Measurements from ENCODE around the gene CCL17.
"Not testable (repeated sequence)": the region's sequence is repeated elsewhere in the genome, so short reads cannot be mapped to it uniquely, and the experiment has no call there.

The CCL17 gene

DNA sequence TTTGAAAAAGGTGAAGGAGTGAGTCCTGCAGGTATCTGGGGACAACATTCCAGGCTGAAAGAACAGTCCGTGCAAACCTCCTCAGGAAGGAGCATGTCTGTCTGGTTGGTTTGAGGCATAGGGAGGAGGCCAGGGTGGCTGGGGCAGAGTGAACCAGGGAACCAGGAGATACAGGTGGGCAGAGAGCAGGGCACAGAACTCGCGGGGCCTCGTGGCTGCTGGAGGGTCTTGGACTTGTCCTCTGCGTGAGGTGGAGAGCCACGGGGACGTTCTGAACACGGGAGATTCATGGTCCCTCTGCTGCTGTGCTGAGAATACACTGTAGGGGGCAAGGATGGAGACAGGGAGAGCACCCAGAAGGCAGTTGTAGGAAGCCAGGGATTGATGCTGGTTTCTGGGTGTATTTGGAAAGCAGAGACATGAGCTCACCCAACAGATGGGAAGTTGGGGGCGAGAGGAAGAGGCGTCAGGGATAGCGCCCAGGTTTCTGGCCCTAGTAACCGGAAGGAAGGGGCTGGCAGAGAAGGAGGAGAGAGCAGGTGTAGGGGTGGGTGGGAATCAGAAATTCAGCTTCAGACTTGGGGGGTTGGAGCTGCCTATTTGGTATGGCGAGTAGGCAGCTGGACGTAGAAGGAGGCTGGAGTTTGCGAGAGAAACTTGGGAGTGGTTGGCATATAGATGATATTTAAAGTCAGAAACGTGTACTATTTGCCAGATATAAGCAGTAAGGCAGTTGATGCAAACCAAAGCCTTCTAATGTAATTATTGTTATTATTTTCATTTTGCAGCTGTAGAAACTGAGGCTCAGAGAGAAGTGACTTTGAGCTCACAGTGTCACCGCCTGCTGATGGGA, at the start of gene CCL17:
CCL17 (plus strand) TSS at position 803 of the 853 bp plus-strand sequence. CDS start 9,166 bp downstream, outside the sequence.
- DNase-seq (ENCODE audit: low read depth), result no peak

DNA sequence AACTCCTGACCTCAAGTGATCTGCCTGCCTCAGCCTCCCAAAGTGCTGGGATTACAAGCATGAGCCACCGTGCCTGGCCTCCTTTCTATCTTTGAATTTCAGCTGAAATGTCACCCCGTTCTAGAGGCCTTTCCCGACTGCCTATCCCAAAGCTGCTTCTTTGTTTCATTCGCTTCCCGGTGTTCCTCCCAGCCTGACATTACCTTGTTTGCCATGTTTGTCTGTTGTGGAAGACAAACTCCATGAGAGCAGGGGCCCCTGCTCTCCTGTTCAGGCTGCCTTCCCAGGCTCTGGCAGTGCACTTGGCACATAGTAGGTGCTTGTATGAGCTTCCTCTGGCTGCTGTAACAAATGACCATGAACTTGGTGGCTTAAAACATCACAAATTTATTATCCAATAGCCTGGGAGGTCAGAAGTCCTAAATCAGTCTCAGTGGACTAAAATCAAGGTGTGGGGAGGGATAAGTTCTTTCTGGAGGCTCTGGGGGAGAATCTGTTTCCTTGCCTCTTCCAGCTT, 48.6 kb upstream of the CCL17 start:
- no peak for DNase-seq (ENCODE audit: low read depth)

DNA sequence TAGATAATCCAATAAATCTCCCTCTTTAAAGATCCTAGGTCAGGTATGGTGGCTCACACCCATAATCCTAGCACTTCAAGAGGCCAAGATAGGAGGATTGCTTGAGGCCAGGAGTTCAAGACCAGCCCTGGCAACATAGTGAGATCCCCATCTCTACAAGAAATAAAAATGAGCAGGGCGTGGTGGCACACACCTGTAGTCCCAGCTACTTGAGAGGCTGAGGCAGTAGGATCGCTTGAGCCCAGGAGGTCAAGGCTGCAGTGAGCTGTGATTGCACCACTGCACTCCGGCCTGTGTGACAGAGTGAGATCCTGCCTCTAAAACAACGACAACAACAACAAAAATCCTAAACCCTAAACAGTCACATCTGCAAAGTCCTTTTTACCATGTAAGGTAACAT, 48.0 kb upstream of the CCL17 start:
- DNase-seq (ENCODE audit: low read depth), result no peak

DNA sequence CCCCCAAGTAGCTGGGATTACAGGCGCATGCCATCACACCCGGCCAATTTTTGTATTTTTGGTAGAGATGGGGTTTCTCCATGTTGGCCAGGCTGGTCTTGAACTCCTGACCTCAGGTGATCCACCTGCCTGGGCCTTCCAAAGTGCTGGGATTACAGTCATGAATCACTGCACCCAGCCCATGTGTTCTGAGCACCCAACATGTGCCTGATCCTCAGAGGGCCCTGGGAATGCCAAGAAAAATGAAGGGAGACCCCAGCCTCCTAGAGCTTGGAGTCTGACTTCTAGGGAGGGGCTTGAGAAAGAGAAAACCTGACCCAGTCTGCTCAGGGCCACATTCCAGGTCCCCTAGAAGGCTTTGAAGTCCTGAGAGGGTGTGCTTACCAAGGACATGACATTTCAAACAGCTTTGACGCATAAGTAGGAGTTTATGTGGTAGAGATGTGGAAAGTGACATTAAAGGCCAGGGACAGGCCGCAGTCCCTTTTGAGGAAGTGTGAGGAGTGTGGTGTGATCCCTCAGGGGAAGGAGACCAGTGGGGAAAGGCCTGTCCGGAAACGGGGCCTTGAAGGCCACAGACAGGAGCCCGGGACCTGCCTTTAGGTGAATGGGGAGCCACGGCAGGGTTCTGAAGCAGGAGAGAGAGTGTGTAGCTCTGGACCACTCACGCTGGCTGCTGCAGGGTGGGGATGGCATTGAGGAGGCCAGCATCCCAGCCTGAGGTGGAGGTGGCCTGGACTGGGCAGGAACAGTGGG, 47.1 kb upstream of the CCL17 start:
- no peak for DNase-seq (ENCODE audit: low read depth)

DNA sequence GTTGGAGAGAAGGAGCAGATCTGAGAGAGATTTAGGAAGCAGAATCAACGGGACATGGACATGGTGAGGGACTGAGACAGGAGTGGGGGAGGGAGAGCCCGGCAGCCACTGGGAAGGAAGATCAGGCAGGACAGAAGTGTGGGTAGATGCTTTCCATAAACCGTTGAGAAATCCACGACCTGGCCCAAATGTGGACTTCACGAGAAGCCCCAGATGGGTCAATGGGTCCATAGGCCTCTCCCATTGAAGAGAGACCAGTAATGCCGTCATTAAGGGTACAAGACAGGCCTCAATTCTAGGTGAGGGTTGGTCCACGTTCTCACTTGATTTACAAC, 46.5 kb upstream of the CCL17 start:
- DNase-seq (ENCODE audit: low read depth), result no peak

DNA sequence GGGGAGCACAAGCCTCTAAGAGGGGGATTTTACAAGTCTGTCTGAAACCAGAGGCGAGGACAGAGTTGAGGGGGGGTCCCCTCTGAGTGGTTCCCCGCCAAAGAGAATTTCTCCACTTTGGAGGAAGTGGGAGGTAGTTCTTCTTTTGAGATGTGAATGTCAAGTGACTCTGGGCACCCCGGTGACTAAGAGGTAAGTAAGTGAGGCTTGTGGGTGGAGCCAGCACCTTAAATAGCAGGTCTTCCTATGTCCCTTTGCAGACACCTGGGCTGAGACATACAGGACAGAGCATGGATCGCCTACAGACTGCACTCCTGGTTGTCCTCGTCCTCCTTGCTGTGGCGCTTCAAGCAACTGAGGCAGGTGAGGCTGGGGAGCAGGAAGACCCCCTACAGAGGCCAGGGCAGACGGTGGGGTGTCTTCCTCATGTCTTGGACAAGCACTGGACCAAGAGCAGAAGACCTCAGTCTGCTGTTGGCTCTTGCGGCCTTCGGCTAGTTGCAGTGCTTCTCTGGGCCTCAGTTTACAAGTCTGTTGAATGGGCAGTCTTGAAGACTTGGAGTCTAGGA, 46.0 kb upstream of the CCL17 start, which contains the start of gene CCL22:
CCL22 (plus strand) TSS at position 257 of the 569 bp plus-strand sequence; CDS start at position 291, 34 bp downstream.
- DNase-seq (ENCODE audit: low read depth), result no peak

DNA sequence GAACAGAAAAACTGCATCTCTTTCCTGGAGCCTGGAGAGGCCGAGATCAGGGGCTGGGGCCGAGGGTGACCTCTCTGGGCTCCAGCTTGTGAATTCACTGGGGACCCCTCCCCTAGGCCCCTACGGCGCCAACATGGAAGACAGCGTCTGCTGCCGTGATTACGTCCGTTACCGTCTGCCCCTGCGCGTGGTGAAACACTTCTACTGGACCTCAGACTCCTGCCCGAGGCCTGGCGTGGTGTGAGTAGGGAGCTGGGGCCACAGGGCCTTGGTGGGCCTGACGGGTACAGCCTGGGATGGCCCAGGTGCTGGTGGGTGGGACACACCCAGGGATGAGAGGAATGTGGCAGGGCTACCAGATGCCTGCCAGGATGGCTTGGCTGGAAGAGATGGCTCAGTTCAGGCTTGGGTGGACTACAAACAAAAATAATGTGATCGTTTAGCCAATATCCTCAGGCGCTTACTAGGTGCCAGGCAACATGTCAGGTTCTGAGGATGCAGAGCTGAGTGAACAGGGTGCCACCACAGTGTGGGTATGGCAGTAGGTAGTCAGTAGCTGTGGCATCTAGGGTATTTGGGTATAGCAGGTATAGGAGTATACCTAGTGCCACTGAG, 44.1 kb upstream of the CCL17 start:
- no peak for DNase-seq (ENCODE audit: low read depth)

DNA sequence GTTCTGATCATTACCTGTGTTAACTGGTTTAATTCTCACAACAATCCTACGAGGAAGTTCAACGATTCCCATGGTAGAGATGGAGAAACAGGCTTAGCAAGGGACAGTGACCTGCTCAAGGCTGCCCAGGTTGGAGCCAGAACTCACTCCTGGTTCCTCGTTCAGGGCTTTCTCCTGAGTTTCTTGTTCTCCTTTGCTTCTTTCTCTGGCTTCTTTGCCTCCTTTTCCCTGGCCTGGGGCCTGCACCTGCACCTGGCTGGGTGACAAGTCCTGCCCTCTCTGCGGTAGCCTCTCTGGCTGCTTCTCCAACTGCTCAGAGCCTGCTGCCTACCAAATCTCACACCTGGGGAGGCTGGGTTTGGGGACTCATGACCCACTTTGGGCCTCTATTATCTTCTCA, 43.2 kb upstream of the CCL17 start:
- DNase-seq (ENCODE audit: low read depth), result no peak

DNA sequence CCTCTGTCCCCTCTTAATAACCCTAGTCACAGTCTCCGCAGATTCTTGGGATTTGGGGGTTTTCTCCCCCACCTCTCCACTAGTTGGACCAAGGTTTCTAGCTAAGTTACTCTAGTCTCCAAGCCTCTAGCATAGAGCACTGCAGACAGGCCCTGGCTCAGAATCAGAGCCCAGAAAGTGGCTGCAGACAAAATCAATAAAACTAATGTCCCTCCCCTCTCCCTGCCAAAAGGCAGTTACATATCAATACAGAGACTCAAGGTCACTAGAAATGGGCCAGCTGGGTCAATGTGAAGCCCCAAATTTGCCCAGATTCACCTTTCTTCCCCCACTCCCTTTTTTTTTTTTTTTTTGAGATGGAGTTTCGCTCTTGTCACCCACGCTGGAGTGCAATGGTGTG, 40.4 kb upstream of the CCL17 start:
- DNase-seq (ENCODE audit: low read depth), result no peak

DNA sequence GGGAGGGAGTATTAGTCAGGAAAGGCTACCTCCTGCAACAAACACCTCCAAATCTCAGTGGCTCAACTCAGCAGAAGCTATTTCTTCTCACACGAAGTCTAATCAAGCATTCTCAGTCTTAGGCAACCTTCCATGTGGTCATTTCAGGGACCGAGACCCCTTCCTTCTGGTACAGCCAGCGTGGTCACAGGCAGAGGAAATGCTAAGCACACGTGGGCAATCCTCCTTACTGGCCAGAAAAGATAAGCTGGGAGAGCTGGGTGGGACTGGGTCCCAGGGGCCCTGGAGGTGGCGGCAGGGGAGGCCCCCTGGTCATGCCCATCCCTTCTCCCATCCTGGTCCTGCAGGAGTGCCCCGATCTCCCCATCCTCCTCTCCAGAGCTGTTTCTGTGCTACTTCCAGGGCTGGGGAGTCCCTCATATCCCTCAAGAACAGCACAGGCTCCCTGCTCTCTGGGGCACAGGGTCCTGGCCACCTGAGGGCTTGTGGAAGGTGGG, 38.0 kb upstream of the CCL17 start:
- DNase-seq (ENCODE audit: low read depth), result no peak

DNA sequence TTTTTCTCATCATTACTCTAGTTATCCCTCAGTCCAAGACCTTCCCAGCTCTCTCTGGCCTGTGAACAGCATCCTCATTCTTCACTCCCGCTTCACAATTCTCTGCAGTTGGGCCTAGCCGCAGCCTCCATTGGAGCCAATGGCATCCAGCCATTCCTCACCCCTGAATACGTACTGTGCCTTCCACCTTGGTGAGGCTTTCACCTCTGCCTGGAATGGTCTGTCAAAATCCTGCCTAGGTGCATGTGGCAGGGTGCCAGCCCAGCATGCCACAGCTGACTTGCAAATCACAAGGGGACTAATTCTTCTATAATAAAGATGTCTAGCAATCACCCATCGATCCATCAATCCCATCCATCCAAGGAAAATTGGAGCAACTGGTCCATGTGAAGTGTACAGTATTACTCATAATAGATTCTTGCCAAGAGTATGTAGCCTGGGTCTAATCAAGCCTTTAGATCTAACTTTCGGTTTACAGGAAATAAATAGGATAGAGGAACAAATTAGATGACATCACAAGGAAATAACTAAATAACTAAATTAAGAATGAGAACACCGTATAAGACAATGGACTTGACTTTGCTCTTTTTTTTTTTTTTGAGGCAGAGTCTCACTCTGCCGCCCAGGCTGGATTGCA, 37.3 kb upstream of the CCL17 start:
- DNase-seq (ENCODE audit: low read depth), result no peak

DNA sequence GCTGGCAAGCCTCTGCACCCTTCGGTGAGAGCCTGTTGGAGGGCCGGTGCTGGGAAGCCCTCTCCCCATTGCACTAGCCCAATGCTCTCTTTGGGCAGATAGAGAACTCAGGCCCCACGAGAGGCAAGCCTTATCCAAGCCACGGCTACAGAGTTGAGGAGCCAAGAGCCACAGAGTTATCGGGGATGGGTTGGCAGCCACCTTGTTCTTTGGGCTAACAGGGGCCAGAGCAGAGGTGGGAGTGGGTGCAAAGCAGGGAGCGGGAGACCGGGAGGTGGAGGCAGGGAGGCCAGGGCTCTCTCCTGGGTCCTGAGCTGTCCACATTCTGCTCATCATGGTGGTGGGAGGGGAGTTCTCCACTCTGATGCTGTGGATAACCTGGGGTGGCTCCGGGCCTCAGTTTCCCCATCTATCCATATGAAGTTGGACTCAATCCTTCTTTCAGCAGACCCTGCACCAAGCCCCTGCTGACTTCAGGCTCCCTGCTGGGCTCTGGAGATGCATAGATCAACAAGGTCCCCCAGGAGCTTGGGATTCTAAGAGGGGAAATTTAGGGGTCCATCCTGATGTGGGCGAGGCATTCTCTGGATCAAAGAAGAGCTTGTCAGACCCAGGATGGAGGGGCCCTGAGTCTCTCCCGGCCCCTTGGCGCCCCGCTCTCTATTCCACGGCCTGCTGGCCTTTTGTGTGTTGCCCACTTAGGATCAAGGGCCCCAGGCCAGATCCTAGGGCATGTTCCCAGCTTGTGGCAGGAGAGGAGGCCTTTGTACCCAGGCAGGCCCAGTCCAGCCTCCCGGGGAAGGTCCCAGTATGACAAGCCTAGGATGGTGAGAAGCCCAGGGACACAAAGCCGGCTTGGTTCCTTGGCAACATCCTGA, 32.8 kb upstream of the CCL17 start:
- no peak for DNase-seq (ENCODE audit: low read depth)

DNA sequence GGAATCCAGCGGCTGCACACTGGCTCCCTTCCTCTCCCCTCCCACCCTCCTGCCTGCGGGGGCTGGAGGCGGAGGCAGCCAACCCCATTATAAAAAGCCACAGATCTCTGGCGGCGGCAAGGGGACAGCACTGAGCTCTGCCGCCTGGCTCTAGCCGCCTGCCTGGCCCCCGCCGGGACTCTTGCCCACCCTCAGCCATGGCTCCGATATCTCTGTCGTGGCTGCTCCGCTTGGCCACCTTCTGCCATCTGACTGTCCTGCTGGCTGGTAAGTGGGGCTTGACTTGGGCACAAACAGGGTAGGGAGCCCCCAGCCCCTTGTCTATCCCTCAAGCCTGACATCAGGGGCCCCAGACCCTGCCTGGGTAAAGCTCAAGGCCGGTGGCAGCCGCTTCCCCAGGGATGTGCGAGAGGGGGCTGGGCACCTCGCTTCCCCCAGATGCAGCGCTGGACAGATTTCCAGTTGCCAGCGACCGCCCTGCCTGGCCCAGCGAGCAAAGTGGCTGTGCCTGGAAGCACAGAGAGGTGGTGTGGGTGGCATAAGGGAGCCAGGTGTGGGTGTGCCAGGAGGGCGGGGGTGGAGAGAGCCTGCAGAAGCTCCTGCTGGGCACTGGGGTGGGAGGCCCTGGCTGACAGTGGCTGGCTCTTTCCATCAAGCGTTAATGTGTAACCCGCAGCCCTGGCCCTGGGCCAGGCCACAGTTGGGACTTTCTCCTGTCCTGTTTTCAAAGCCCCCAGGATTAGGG, 32.0 kb upstream of the CCL17 start, which contains the start of gene CX3CL1:
CX3CL1 (plus strand) TSS at position 119 of the 745 bp plus-strand sequence; CDS start at position 198, 79 bp downstream.
- DNase-seq (ENCODE audit: low read depth), result no peak

DNA sequence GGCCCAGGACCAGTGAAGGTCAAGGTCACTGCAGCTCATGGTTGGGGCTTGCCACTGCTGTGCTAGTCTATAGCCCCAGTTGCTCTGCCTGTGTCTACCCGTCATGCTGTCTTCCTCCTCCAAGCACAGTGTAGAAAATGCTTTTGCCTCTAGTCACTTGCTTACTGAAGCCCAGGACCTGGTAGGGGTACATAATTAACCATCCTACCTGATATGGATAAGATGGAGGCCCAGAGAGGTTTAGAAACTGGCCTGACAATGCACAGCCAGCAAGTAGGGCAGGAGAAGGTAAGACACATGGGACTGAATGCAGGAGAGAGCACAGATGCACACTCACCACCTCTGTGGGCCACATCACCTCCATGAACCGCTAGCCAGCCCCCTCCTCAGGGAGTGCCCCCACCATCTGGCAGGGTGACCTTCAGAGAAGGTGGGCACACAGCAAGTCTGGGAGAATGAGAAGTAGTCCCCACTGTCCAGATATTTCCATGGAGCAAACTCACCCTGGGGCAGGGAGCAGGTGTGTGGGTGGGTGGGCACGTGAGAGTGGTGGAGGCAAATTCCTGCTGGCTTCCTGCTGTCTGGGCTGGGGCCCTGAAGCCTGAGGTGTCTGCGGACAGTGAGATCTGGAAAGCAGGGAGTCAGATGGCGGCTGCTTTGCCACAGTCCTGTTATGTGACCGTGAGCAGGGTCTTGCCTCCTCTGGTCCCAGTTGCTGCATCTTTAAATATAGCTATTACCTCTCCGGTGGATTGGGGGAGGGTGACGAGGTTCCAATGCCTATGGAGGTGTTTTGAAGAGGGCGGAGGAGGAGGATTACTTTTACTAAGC, 31.2 kb upstream of the CCL17 start:
- no peak for DNase-seq (ENCODE audit: low read depth)

DNA sequence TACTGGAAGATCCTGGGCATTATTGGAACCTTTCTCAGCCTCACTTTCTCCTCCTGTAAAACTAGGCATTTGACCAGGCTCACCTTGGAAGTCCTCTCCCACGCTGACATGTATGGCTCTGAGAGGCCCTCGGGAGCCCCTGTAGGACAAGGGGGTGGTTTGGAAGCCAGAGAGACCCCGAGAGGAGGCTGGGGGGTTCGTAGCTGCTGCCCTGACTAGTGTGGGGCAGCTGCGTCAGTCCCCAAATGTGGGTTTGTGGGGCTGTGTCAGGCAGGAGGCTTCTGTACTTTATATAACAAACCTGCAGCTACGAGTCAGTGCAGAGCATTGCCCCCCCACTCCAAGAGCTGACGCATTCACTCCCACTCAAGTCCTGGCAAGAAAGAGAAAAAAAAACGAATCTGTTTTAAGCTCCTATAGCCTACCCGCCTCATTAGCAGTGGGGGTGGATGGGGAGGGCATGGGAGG, 30.5 kb upstream of the CCL17 start:
- DNase-seq (ENCODE audit: low read depth), result no peak

DNA sequence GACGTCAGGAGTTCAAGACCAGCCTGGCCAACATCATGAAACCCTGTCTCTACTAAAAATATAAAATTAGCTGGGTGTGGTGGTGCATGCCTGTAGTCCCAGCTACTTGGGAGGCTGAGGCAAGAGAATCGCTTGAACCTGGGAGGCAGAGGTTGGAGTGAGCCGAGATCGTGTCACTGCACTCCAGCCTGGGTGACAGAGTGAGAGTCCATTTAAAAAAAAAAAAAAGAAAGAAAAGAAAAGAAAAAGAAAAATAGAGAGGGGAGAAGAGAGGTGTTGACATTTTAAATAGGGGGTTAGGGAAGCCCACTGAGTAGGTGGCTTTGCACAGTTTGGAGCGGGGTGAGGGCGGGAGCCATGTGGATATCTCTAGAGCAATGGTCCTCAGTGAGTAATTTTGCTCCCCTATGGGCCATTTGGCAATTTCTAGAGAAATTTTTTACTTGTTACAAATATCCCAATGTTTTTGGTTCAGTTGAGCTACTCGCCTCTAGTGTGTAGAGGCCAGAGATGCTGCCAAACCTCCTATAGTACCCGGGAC, 29.6 kb upstream of the CCL17 start:
- not testable (repeated sequence) for DNase-seq (ENCODE audit: low read depth)

DNA sequence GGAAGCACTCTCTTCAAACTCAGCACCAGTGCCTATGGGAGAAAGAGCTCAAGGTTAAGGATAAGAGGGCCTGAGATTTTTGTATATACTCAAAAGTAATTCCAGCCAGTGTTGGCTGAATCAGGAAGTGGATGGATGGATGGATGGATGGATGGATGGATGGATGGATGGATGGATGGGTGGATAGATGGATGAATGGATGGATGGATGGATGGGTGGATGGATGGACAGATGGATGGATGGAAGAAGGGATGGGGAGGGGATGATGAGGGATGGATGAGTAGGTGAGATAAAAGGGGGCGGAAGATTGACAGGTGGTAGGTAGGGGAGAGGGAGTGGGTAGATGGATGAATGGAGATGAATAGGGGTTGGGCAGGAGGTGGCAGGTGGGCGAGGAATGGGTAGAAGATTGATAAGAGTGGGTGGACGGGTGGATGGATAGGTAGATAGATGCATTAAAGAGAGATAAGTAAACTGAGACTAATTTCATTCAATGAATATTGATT, 28.2 kb upstream of the CCL17 start:
- DNase-seq (ENCODE audit: low read depth), result no peak
